Endometrial microvascular endothelial cells (primary cell): ENCODE data around the gene CTDSPL2. TPM values are rescaled to one million over a fixed set of nuclear protein-coding genes. Genes with fewer than 3 reads are reported as not detected.
"Not testable (repeated sequence)": the region's sequence is repeated elsewhere in the genome, so short reads cannot be mapped to it uniquely, and the experiment has no call there.

Experiments used
- in situ Hi-C: cut with HindIII; loops from 2 replicates; pipeline ENCODE4 v1.10.0; 2017; ENCODE audit warnings: low sequenced_read_pairs, low pct_unique_long_range_greater_than_20kb; ENCODE audit errors: inconsistent ontology term
- total RNA-seq: library from RNA; depleted of rRNA; stranded (reverse); fragments of >200 nt; gene quantifications from one replicate; pipeline ENCODE4 v1.2.3, GENCODE V29; 2015; ENCODE audit errors: inconsistent ontology term

The CTDSPL2 gene
- total RNA-seq, 1 donor from 2014 or later, result 50.4 TPM

DNA sequence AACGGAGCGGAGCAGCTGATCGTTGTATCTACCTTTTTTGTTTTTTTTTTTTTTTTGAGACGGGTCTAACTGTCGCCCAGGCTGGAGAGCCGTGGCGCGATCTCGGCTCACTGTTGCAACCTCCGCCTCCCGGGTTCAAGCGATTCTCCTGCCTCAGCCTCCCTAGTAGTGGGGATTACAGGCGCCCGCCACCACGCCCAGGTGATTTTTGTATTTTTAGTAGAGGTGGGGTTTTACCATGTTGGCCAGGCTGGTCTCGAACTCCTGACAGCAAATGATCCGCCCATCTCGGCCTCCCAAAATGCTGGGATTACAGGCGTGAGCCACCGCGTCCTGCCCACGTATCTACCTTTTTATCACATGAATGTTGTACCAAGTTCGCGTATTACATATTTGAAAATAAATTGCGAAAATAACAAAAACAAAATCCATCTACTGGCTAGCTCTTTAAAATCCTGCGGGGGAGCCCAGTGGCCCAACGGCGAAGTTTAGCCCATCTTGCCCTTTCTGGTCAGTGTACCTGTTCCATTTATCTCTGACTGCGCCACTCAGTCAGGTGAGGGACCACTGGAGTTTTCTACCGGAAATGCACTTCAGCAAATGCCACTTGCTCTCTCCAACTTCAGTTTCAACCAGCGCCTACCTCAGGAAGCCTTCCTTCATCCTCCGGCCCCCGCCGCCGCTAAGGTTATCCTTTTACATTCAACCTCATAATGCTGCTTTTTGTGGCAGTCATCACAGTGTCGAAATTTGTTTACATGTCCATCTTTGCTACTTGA lies 108.3 kb downstream of the CTDSPL2 start:
- in situ Hi-C loops, result no loop called here

DNA sequence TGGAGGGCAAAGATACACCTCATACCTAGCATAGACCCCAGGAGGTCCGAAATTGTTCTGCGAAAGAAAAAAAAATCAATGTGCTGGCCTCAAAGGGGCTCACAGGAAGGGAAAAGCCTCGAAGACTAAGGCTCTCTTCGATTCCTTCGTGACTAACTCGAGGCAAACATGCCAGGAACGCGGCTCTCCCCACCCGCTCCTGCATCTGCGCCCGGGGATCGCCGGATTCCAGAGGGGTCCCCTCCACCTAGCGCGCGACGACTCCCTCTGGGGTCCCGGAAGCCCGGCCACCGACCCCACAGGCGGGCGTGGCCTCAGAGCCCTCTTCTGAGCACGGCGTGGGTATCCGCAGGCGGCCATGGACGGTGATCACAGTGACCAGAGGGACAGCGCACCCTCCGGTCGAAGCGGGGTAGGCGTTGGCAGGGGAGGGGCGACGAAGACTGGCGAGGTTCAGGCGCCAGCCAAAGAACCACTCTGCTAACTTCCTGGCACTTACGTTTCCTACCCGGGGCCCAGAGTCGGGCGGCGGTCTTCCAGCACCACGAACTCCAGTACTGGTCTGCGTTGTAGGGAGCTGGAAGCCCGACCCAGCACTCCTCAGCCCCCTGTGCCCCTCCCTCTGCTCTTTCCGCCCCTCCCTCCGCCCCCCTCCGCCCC lies 109.0 kb downstream of the CTDSPL2 start:
- in situ Hi-C loops, result no loop called here

DNA sequence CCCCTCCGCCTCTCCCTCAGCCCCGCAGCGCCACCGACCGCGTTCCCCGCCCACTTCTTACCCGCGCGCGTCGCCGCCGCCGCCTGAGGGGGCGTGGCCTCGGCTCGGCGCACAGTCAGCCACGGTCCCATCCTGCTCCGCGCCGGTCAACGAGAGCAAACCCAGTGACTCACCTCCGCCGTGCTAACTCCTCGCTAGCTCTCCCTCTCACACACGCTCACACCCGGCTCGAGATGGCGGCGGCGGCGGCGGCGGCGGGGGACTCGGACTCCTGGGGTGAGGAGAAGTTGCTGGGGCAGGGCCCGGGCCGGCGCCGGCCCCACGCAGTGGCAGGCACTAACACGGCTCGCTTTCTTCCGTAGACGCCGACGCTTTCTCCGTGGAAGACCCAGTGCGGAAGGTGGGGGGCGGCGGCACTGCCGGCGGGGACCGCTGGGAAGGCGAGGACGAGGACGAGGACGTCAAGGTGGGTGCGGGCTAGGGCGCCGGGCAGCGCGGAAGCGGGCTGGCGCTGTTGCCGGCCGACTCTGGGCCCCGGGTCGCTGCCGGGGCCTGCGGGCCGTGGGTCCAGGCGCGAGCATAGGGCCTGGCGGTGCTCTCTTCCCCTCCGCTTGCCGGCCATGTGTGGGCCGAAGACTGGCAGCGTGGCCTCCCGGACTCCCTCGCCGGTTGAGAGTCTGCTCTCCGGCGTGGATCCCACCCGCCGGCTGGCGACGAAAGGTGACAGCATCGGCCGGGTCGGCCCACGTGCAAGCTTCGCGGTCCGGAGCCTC lies 109.7 kb downstream of the CTDSPL2 start, which contains the start of gene EIF3J:
TSS of gene EIF3J (plus strand) at position 186 of the 773 bp plus-strand sequence. CDS start at position 234, 48 bp downstream.
- in situ Hi-C loops, result no loop called here

DNA sequence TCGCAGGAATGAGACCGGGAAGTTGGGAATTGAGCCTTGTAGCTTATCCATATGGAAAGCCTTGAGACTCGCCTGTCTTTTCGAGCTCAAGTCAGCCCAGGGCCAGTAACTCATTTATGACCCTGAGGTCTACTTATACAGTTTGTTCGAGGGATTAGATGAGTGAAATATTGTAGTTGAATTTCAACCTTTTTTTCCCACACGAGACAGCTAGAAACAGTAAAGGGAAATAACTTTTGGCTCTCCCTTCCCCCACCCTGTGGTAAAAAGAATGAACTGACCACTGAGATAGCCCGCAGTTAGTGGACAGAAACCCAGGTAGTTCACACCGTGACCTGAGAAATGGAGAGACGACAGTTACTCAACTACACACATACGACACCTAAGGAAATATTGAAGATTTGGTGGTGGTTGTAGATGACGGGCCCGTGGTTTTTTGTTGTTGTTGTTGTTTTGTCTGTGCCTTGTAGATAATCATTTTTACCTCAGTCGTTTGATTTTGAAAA lies 110.4 kb downstream of the CTDSPL2 start:
- in situ Hi-C loops, result no loop called here

DNA sequence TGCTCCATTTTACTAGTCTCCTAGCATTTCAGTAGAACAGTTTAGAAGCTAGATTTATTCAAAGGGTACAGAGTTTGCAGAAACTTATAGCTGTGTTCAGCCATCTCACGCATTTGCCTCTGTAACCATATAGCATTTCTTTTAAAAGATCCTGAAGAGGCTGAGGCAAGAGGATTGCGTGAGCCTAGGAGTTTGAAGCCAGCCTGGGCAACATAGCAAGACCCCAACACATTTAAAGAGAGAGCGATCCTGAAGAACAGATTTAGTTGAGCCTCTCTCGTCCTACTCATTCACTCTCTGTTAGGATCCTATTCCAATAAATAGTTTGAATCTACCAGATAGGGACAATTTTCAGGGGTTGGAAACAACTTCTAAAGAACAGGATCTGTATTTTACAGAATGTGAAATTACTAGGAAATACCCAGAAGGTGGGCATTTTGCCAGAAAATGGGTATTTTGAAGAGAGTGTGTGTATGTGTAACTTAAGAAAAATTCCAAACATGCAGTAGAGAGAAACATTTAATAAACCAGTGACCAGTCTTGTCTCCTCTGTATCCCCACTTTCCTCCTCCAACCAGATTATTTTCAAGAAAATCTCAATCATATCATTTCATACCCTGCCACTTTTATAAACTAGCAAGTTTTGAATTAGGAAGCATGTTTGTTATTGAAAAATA lies 114.0 kb downstream of the CTDSPL2 start:
- in situ Hi-C loops, result no loop called here

DNA sequence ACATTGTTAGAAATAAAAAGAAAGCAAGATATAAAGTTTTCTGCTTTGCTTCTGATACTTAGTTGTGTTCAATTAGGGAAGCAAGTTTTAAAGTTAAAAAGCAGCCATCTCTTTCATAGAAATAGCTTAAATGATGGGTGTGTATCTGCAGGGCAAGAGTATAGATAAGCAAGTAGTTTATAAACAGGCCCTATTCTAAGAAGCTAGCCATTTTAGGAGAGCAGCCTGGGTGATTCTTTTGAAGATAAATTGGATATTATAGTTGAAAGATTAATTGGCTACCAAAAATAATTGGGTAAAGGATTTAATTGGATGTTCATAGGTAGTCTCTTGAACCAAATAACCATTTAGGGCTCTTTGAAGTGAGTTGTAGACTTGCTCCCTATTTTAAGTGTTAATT lies 115.2 kb downstream of the CTDSPL2 start:
- in situ Hi-C loops, result no loop called here

DNA sequence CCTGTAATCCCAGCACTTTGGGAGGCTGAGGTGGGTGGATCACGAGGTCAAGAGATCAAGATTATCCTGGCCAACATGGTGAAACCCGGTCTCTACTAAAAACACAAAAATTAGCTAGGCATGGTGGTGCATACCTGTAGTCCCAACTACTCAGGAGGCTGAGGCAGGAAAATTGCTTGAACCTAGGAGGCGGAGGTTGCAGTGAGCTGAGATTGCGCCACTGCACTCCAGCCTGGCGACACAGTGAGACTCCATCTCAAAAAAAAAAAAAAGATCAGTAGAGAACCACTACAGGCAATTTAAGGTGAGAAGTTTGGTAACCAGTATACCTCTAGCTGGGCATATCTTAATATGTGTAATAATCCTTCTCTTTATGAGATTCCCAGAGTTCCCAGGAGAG lies 117.3 kb downstream of the CTDSPL2 start:
- in situ Hi-C loops, result not testable (repeated sequence)

DNA sequence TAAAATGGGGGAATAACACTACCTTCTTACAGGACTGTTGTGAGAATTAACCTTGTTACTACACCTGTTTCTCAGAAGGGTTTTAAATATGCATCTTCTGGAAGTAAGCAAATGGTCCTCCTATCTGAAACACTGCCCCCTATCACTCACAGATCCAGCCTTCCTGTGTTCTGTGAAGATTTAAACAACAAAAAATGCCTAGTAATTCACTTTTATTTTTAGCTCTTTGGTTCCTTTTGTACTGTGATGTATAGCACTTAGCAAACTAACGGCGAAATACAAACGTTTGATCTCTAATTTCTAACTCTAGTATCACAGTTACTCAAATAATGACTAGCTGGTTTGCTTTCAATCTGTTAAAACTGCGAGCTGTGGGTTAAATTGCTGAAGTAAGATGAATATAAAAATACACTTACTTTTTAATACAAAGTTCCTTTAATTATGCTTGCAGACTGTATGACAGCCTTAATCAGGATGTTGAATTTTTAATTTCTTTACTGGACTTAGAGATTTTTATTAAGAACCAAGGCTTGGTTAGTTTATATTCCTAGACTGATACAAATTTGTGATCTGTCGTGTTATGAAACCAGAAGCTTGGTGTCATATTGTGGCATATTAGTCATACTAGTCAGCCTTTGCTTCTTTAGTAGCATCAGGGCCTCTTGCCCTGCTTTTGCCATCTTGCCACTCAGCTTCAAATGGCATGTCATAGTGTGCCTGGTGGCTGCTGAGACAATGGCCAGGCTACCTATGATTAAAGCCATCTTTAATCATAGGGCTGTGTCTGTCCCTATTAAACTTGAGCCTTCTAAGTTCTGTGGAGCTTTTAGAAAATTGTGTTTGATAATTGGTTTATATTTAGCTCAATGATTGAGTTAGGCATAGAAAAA lies 118.7 kb downstream of the CTDSPL2 start:
- in situ Hi-C loops, result no loop called here

DNA sequence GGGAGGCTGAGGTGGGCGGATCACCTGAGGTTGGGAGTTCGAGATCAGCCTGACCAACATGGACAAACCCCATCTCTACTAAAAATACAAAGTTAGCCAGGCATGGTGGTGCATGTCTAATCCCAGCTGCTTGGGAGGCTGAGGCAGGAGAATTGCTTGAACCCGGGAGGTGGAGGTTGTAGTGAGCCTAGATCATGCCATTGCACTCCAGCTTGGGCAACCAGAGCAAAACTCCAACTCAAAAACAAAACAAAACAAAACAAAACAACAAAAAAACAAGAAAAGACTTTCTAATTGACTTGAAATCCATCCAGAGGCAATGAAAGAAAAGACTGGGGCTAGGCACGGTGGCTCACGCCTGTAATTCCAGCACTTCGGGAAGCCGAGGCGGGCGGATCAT lies 121.7 kb downstream of the CTDSPL2 start:
- in situ Hi-C loops, result not testable (repeated sequence)

DNA sequence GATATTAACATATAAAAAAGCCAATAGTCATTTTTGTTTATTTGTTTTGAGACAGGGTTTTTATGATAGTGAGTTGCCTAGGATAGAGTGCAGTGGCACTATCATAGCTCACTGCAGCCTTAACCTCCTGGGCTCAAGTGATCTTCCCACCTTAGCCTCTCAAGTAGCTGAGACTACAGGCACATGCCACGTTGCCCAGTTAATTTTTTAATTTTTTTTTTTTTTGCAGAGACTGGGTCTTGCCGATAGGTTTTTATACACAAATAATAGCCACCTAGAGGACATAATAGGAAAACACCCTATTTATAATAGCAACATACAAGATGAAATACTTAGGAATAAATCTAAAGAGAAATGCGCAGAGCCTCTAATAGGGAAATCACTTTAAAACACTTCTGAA lies 122.8 kb downstream of the CTDSPL2 start:
- in situ Hi-C loops, result no loop called here

DNA sequence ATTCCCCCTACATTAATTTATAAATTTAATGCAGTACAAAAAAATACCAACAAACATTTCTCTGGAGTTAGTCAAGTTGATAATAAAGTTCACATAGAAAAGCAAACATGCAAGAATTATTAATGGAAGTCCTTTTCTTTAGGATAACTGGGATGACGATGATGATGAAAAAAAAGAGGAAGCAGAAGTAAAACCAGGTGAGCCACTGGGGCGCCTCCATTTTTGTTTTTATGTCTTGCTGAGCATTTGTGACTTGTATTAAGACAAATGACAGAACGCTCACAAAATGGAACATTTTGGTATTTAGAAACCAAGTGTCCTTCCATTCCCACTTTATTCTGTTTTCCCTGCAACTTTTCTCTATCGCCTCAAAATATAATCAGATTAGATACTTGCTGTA lies 123.3 kb downstream of the CTDSPL2 start:
- in situ Hi-C loops, result no loop called here

DNA sequence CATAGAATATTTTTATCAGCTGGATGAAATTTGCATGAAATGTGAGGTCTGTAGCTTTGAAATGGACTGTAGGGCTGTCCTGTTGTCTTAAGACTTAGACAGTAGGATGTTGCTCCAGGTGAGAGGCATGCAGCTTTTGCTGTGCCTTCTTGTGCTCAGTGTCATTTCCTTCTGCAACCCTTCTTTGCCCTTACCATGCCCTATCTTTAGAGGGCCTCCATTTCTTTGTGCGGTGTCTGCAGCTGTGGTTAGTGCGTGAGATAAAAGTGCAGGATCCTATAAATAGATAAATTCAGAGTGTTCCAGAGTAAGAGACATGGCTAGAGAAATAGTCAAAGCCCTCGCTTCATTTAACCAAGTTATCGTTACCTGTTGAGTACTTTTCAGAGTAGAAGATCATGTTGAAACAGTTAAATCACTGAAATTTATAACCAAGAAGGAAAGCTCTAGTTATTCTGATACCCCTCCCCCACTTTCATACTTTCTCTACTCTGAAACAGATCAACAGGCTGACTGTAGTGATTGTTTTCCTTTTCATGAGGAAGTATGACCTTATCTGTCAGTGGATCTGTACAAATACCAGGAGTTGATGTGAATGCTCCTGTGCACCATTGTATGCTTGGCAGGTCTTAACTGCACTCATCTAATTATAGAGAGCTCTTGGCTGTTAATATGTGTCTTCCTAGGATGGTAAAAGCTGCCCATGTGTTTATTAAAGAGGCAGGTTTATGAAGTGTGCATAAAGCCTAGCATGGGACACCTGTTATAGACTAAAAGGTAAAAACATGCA lies 127.7 kb downstream of the CTDSPL2 start:
- in situ Hi-C loops, result no loop called here

DNA sequence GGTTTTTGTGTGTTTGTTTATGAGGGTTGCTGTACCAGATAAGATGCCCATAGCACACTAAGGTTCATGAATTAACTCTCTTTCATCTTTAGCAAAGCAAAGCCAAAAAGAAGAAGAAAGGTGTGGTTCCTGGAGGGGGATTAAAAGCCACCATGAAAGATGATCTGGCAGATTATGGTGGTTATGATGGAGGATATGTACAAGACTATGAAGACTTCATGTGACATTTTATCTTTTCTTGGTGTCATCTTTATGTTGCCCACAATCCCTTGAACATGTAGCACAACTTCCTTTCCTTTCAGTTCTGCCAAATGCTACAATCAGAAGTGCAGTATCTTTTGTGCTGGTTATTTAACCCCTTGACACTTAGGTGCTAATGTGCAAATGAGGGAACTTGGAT lies 133.5 kb downstream of the CTDSPL2 start:
- in situ Hi-C loops, result not testable (repeated sequence)

DNA sequence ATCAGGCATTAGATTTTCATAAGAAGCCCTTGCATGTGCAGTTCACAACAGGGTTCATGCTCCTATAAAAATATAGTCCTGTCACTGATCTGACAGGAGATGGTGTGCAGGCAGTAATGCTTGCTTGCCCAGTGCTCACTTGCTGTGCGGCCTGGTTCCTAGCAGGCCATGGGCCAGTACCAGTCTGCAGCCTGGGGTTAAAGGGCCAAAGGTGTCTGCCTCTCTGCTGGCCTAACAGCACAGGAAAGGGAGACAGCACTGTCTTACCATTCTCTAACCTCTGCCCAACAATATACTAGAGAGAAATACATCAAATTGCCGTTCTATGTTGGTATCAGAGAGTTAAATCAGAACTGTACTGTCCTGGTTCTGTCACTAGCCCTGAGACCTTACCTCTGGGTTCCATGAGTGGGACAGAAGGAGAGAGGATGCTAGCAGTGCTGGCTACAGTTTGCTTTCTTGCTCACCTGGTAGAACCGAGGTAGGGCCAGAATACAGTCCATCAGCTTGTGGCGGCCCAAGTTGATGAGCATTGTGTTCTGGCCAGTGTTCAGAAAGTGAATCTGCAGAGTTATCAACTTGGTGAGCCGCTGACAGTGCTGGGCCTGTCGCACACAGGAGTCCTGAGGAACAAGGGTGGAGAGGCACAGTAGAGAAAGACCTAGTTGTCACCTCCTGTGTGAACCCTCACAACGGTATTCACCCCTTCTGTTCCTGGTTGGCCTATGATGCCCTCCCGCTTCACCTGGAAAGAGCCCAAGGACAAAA lies 138.1 kb downstream of the CTDSPL2 start:
- in situ Hi-C loops, result no loop called here

DNA sequence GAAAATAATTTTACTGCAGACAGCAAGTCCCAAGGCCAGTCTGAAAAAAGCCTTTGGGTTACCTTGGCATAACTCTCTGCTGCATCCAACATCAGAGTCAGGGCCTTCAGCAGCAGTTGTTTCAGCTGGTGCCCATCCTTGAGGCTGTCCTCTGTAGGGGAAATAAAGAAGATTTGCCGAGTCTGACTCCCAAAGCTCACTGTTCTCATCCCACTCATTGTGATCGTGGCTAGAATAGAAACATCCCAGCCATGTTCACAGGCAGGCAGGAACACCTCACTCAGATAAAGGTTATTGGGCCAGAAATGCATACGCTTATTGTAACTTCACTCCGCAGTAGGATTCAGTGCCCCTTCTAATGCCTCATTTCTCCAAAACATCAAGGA lies 138.7 kb downstream of the CTDSPL2 start:
- in situ Hi-C loops, result no loop called here

DNA sequence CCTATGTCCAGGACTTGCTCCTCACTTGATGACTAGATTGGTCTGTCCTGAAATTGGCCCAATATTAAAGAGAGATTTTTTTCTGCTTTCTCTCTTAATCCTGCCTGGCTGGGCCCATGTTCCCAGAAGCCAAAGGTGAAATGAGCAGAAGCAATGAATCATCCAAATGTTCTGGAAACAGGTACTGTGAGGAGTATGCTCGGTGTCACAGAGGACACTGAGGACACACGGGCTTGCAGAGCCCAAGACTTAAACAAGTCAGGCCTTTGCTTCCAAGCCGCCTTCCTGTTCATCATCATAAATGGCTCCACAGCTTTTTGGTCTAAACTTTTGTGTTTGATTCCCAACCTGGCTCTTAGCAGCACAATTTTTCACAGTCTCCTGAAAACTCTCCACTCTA lies 140.9 kb downstream of the CTDSPL2 start:
- in situ Hi-C loops, result no loop called here

DNA sequence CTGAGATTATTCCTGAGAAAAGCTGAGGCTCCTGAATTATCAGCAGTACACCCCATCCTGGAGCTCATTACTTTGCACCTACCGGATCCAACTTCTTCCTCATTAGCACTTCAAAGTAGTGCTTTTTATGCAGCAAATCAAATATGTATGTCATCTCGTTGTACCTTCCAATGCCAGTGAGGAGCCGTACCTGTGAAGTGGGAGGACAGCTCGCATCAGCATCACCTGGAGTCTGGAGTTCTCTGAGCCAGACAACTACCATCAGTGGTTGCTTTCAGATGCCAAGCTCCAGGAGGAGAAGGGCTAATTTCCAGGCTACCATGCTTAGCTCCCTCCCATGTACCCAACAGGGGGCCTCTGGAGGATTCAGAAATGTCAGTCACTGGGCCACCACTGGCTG lies 141.9 kb downstream of the CTDSPL2 start:
- in situ Hi-C loops, result no loop called here
